Ishikawa (cell line): ENCODE measurements around the gene NHEJ1.

Experiments
- CEBPB ChIP-seq: IDR thresholded peaks from 2 replicates; pipeline ENCODE4 v1.6.1; 2012
- EGR1 ChIP-seq: IDR thresholded peaks from 2 replicates; pipeline ENCODE4 v1.6.1; 2012
- EP300 ChIP-seq: IDR thresholded peaks from 2 replicates; pipeline ENCODE4 v1.6.1; 2012; ENCODE audit warnings: borderline replicate concordance
- NFIC ChIP-seq: IDR thresholded peaks from 2 replicates; pipeline ENCODE4 v1.6.1; 2012
- TAF1 ChIP-seq: IDR thresholded peaks from 2 replicates; pipeline ENCODE4 v1.6.1; 2012; ENCODE audit warnings: low read depth, mild to moderate bottlenecking
- TCF12 ChIP-seq: IDR thresholded peaks from 2 replicates; pipeline ENCODE4 v1.6.1; 2012; ENCODE audit warnings: low read depth
- TEAD4 ChIP-seq: IDR thresholded peaks from 2 replicates; pipeline ENCODE4 v1.6.1; 2012

- TF ChIP-seq CEBPB: no peak
- TF ChIP-seq EP300: no peak
- TF ChIP-seq TEAD4: no peak
- no peak for TF ChIP-seq EGR1
- TF ChIP-seq NFIC: no peak
- no peak for TF ChIP-seq TAF1
- no peak for TF ChIP-seq TCF12
Observed at GRCh38 chr2:219042157-219042556, 118.5 kb downstream of the NHEJ1 start.
